HG02571 (cell line): ENCODE results near the gene TFDP1.

ENCODE experiments used
- ATAC-seq: cut with Tn5 transposase; IDR thresholded peaks from one replicate; pipeline ENCODE4 v1.9.1; 2021; ENCODE audit warnings: mild to moderate bottlenecking, moderate library complexity; ENCODE audit not compliant: unreplicated experiment

Gene TFDP1

DNA sequence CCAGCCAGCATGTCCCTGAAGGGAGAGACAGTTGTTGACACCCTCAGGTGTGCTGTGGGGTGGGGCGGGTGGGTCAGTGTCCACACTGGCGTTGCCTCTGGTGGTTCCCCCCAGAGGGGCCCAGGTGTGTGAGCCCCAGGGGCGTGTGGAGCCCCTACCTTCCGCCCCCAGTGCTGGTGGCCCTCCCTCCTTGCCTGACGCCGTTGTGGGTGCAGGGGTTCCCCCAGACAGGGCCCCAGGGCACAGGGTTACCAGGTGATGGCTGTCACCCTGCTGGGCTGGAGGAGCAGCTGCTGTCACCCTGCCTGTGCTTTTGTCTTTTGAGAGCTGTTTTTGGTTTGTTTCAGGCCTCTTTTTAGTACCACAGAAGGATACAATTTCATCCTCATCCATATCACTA is 46.3 kb downstream of the TFDP1 start:
- no peak for ATAC-seq

DNA sequence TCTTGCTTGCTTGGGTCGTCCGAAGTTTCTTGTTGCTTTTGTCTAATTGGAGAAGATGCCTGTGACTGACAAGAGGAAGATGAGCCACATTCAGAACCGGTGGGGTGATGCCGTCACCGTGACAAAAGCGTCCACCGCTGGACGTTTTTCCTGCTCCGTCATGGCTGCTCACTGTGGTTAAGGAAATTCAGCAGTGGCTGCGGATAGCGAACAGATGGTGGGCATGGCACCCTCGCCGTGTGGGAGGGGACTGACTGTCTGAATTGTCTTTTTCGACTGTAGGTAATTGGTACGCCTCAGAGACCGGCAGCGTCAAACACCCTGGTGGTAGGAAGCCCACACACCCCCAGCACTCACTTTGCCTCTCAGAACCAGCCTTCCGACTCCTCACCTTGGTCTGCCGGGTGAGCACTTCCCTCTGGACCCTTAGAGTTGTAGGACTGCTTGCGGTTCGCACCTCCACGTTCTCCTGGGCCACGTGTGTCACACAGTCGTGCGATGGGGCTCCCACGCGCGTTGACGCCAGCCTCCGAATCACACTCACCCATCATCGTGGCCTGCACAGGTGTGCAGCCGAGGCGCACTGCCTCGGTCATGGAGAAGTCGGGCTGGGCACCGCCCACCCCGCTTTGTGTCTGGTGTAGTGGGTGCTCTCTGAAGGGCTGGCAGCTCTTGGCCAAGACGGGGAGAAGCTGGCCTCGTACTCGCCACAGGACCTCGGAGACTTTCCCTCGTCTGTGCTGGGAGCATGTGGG is 47.0 kb downstream of the TFDP1 start:
- ATAC-seq = no peak

GRCh38 chr13:113632706-113633484 is 48.3 kb downstream of the TFDP1 start:
- no peak for ATAC-seq

DNA sequence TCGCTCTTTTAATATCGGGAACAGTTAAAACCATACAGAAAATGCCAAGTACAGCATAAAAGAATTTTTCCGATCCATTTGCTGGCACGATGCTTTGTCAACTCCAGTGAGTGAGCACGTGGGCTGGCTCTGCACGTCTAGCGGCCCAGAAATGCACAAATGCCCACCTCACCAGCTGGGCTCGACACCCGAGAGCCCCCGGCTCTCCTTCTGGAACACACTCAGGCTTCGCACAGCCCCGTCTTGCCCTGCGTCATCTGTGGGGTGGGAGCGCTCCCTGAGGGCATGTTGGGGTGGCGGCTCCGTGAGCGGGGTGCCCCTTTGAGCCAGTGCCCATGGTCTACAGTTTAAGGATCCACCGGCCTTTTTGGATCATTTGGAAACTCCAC is 48.9 kb downstream of the TFDP1 start:
- ATAC-seq = no peak

- no peak for ATAC-seq
Measured at GRCh38 chr13:113634279-113635047, 49.9 kb downstream of the TFDP1 start.

DNA sequence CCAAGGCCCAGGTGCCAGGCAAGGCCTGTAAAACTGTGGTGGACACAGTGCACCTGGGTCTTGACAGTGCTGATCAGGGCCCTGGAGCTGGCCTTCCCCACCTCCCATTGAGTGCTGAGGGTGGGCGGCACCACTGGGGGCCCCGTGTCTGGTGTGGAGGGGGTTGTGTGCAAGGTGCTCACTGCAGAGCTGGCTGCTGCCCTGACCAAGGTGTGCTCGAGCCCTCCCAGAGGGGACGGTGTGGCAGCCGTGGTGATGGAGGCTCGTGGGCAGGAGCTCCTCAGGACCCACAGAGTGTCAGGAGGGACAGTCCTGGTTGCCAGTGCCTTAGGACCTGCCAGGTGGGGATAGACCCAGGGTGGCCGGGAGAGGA is 50.5 kb downstream of the TFDP1 start:
- no peak for ATAC-seq

- no peak for ATAC-seq
Measured at GRCh38 chr13:113635709-113636108, 51.2 kb downstream of the TFDP1 start.

DNA sequence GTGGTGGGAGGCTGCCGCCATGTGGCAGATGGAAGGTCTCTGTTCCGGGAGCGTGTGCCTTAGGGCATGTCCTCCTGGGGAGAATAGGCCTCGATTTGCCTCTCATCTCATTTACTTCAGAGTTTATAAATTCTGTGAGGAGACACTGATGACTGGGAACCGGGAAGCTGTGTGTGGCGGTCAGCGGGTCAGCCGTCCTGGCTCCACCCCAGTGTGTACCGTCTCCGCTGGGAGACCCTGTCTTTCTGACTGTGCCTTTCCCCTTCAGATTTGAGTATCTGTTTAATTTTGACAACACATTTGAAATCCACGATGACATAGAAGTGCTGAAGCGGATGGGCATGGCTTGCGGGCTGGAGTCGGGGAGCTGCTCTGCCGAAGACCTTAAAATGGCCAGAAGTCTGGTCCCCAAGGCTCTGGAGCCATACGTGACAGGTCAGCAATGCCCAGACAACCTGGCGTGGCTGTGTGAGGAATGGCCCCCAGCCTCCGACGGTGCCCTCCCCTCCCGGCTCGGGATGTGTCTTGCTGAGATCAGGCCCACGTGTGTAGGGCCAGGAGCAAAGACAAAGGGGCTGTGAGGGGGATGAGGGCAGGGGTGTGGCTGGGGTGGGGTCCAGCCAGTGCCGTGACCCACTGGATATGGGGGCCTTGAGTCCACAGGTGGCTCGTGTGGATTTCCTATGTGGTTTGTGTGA is 51.9 kb downstream of the TFDP1 start:
- no peak for ATAC-seq

- ATAC-seq = no peak
Measured at GRCh38 chr13:113637262-113638160, 53.0 kb downstream of the TFDP1 start.

DNA sequence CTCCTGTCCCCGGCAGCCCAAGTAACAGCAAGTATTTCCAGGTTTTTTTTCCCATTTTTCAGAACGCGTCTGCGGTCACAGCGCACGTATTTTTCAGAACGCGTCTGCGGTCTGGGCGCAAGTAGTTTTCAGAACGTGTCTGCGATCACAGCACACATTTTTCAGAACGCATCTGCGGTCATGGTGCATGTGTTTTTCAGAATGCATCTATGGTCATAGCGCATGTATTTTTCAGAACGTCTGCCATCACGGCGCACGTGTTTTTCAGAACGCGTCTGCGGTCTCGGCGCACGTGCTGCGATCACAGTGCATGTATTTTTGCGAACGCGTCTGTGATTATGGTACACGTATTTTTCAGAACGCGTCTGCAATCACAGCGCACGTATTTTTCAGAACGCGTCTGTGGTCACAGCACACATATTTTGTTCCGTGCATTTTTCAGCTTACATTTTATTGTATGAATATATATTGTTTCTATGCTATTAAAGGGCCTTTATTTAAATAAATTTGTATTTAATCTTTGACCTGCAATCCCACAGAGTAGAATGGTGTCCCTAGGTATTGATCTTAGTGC is 53.7 kb downstream of the TFDP1 start:
- ATAC-seq = no peak

GRCh38 chr13:113638806-113639205 is 54.3 kb downstream of the TFDP1 start:
- no peak for ATAC-seq

DNA sequence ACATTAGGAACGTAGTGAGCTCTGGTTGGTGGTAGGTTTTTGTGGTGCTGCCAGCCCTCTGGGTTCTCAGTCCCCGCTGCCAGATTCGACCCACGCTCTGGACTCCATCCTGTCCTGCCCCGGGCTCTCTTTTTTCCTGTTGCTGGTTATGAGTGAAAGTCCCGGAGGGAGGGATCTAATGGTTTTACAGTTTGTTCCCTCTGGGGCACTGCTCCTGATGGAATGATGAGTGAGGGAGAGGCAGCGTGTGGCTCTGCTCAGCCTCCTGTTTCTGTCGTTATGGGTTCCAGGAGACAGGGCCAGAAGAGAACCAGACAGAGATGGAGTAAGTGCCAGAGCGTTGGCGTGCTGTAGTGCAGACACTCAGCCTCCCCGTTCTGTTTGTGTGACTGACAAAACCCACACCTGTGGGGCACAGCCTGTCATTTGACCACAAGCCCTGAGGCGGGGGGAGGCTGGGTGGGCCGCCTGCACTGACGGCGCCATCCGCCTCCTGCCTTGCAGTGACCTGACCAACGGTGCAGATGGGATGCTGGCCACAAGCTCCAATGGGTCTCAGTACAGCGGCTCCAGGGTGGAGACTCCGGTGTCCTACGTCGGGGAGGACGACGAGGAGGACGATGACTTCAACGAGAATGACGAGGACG is 55.2 kb downstream of the TFDP1 start:
- no peak for ATAC-seq

DNA sequence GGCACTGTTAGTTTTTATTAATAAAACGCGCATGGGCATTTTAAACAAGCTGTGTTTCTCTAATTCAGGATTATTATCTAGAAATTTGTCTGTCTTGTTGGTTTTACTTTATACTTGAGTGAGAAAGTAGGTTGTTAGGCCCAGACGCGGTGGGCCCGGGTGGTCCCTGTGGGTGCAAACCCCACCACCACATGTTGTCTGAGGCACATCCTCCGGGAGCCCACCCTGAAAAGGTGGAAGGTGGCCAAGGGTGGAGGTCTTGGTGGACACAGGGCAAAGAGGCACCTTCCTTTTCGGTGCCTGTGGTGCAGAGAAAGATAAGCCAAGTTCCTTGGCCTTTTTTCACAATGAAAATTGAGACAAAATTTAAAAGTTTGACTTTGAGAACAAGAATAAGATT is 56.9 kb downstream of the TFDP1 start:
- no peak for ATAC-seq

GRCh38 chr13:113642563-113642962 is 58.0 kb downstream of the TFDP1 start:
- no peak for ATAC-seq

DNA sequence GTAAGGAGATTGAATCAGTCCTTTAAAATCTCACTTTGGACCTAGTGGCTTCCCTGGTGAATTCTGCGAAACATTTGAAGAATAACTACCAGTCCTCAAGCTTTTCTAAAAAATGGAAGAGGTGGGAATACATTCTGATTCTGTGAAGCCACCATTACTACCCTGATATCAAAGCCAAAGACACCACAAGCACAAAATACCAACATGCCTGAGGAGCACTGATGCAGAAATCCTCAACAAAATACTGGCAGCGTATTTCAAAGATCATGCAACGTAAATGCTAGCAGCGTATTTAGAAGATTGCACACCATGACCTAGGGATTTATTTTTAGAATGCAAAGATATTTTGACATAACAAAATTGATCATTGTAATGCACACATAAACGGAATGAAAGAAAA is 59.0 kb downstream of the TFDP1 start:
- ATAC-seq = no peak

- no peak for ATAC-seq
Measured at GRCh38 chr13:113644800-113645199, 60.2 kb downstream of the TFDP1 start.

DNA sequence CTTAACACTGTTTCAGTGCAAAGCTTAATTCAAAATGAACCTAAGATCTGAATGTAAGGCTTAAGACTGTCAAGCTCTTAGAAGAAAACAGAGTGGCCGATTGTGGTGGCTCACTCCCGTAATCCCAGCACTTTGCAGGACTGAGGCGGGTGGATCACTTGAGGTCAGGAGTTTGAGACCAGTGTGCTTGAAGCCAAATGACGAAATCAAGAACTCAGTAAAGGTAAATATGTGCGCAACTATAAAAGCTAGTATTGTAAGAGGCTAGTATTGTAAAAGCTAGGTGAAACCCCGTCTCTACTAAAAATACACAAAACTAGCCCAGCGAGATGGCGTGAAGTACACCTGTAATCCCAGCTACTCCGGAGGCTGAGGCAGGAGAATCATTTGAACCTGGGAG is 60.8 kb downstream of the TFDP1 start:
- ATAC-seq = no peak

GRCh38 chr13:113646376-113646775 is 61.8 kb downstream of the TFDP1 start:
- no peak for ATAC-seq

DNA sequence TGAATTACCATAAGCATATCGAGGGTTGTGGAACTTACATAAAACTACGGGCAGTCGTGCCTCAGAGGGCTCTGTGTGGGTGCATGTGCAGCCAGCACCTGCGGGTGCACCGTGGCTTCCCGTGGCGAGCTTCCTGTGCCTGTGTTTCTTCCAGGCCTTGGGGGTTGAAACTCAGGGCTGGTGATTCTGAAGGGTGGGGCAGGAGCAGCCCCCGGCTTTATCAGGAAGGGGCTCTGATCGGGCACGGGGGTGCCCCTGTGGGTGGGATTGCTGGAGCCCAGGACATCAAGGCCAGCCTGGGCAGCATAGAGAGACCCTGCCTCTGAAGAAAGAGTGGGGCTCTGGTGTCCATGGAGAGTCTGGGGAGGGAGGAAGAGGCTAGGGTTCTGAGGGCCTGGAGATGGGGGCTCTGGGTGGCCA is 62.4 kb downstream of the TFDP1 start:
- ATAC-seq = no peak
